Cardiac septum (tissue), 1 donor: ENCODE data around the gene PPP6R3. TPM values are rescaled to one million over a fixed set of nuclear protein-coding genes. Genes with fewer than 3 reads are reported as not detected.
A peak's percentile ranks its signal among the peaks of the same experiment; 100 is the strongest.

Experiments
- DNase-seq: peaks from one replicate; pipeline ENCODE4 v3.0.0-alpha.2; 2020; ENCODE audit warnings: low spot score
- intact Hi-C: fragments of 100-400 bp; cut with DNase I; formaldehyde crosslinking; loops from one replicate; pipeline ENCODE4 v1.14.0; 2022
- total RNA-seq: library from RNA; stranded (reverse); fragmentation: NEBNext Ultra II Directional; extraction: Animal tissue kit (Norgen Biotek cat#: 25700); gene quantifications from one replicate; pipeline ENCODE4 v1.2.1, GENCODE V29; 2021
- donor health status: DM: no; HTN: no; CAD: no.

The PPP6R3 gene
- total RNA-seq, 1 donor from 2014 or later = 92.4 TPM

DNA sequence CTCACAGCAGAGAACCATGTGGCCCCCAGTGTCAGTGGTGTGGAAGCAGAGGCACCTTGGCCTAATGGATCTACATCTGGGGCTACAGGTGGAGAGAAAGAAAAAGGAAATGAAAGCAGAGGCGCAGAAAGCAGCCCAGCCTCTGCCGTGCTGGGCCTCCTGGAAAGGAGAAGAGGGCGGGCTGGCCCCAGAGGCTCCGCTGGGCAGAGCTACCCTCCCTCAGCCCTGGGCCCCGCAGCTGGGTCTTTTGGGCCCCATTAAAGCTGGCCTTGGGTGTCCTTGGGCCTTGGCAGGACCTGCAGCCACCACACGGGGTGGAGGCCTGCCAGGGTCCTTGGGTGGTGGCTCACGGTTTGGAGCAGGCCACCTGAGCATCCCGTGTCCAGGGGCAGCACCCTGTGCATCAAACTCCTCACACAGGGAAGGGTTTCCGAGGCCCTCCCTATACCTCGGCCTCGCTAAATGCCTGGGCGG is 192.2 kb downstream of the PPP6R3 start:
- intact Hi-C loops = no loop called here
- peak; percentile 60 for DNase-seq

DNA sequence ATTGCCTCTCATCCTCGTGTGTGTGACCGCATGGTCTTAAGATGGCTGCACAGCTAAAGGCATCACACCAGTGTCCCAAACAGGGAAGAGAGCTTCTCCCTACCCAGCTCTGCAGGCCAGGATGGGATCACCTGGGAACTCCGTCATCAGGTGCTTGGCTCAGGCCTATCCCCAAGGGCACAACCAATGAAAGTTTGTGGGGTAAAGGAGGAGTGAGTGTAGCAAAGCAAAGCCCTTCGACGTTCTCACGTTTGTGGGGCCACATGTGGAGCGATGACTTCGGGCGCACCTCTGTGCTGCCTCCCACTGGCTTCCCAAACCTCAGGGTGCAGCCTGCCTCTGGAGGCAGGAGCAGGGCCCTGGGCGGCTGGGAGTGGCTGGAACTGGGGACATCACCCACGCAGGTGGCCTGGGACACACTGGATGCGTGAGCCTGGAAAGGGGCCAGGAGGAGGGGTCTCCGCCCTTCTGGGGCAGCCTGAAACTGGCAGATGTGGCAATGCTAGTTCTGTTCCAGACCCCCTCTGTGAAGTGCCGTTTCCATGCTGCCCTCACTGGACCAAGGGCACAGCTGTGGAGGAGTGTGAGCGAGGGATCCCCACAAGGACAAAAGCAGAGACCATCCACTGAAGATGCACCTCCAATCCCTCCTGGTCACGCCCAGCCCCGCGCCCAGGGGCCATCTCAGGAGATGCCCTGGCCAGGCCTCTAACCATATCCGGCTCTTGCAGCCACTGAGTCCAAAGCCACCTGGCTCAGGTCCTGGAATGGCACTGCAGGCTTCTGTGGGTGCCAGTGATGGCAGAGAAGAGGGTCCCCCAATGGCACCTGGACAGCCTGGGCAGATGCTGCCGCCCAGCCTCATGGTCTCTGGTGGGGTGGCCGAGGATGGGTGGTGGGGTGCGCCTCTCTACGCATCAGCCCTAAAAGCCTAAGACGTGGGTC is 193.2 kb downstream of the PPP6R3 start:
- intact Hi-C loops = no loop called here
- DNase-seq = peak; percentile 53

DNA sequence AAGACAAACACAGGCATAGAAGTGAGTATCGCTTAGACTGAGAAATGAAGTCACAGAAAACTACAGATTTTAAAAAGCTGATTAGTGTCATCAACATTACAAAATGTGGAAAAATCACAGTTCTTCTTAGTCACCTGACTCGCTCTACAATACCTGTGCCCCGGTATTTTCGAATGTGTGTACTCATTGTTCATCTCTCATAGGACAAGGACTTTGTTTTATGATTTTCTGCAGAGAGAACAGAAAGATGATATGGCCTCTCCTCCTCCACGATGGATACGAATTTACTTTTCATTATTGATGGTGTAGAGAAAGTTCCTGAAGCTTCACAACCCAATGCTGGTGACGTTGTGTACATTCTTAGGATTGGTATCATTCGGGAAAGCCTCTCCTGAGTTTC is 194.4 kb downstream of the PPP6R3 start:
- intact Hi-C loops = no loop called here
- DNase-seq = no peak

DNA sequence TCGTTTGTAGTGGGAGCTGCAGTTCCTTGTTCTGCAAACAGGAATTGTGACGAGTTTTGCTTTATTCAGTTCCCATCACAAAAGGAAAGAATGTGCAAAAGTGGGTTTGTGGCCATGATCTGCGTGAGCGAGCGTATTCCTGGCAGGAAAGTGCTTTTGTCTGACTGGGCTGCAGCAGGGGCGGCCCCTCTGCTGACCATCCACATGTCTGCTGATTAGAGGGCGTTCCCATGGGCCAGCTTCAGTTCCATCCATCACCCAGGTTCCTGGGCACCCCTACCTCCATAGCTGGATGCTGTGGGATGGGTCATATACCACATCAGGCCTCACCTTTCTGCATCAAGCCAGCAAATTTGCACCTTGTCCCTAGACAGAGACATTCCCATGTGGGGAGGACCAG is 194.9 kb downstream of the PPP6R3 start:
- peak; percentile 51 for DNase-seq
- intact Hi-C loops = no loop called here

DNA sequence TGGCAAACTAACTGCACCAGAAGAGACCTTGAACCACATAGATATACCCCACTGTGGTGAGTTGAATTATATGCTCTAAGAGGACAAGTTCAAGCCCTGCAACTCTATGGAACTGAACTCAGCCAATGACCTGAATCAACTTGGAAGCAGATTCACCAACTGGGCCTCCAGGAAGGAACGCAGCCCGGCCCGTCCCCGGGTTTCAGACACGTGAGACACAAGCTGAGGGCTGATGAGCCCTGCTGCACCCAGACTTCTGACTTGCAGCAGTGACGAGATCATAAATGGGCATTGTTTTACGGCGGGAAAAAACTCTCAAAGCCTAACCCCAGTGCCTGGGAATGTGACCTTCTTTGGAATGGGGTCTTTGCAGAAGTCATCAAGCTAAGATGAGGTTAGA is 195.3 kb downstream of the PPP6R3 start:
- intact Hi-C loops = no loop called here

DNA sequence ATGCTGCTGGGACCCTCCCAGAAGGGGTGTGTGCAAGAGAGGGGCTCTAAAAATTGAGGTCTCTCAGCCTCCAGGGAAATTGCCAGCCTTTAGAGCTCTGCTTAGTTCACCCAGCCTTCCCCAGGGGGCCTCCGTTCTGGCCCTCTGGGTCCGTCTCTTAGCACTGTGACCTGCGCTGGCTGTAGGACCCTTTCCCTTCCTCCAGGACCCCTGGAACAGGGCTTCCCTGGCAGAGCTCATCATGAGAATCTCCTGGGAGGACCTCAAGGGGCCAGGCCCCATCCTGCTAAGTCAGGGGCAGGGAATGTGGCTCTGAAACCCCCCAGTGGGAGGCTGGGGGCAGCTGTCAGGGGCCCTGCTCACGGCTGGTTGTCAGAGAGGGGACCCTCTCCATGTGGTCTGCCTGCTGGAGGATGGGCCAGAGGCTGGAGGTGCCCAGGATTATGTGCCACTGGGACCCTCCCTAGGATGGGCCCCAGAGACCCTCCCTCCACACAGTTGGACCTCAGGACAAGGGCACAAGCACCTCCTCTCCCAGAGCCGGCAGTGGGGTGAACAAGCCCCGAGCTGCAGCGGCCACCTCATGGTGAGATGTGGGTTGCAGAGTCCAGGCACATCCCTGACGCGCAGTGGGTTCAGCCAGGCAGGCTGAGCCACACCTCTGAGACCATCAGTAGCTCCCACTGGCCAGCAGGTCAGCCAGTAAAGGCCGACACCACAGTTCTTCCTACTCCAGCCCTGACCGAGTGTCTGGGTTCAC is 196.6 kb downstream of the PPP6R3 start:
- peak; percentile 66 for DNase-seq
- intact Hi-C loops = no loop called here

More for the DNA sequence above, 195.3 kb downstream of the PPP6R3 start:
- DNase-seq = no peak

DNA sequence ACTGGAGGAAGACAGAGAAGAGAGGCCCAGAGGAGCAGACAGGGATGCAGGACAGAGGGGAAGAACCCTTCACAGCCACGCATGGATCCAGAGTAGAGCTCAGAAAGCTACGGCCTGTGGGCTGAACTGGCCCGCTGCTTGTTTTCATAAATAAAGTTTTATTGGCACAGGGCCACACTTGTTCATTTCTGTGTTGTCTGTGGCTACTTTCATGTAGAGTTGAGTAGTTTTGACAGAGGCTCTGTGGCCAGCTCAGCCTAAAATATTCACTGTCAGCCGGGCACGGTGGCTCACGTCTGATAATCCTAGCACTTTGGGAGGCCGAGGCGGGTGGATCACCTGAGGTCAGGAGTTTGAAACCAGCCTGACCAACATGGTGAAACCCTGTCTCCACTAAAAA is 197.5 kb downstream of the PPP6R3 start:
- DNase-seq = peak; percentile 24
- intact Hi-C loops = no loop called here

DNA sequence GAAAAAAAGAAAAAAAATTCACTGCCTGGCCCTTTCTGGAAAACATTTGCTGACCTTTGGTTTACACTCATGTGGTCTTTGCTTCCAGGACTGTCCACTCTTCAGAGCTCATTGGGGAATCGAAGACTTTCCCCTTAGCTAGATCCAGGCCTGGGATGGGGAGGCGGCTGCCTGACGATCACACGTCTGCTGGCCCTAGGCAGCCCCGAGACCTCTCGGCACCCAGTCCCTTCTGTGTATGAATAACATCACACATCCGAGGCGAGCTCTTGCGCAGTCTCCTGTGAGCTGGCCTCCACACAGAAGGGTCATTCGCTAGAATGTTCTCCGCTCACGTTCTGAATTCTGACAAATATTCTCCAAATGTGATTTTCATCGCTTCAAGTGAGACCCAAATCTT is 198.1 kb downstream of the PPP6R3 start:
- intact Hi-C loops = no loop called here

DNA sequence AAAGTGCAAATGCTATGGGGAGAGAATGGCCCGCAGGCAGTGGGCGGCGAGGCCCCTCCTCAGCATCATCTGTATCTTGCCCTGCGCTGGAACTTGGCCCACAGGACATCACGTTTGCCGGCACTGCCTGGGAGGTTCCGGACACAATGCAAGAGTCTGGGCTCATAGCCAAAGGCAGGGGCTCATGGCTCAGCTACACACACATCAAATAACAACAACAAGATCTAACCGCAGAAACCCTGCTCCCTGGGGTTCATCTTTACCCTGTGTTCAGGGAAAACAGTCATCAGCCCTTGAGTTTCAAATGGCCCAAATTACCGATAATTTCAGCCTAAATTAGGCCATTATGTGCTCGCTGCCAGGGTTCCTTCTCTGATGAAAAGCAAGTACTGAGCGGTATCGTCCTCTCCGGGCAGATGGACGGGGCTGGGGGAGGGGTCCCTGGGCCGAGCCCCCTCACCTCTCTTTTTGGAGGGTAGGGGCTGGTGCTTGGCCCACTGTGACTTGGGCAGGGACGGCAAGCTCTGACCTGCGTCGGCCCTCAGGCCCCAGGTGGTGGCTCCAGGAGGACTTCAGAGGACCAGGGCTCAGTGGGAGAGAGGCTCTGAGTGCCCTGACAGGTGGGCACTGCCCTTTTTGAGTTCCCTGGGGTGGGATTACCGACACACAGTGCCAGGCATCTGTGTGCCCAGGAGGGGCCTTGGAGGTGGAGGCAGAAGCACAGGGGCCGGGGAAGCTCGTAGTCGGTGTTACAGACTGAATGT is 198.8 kb downstream of the PPP6R3 start:
- DNase-seq = peak; percentile 81
- intact Hi-C loops = no loop called here

More for the DNA sequence above, 198.1 kb downstream of the PPP6R3 start:
- peak; percentile 14 for DNase-seq

DNA sequence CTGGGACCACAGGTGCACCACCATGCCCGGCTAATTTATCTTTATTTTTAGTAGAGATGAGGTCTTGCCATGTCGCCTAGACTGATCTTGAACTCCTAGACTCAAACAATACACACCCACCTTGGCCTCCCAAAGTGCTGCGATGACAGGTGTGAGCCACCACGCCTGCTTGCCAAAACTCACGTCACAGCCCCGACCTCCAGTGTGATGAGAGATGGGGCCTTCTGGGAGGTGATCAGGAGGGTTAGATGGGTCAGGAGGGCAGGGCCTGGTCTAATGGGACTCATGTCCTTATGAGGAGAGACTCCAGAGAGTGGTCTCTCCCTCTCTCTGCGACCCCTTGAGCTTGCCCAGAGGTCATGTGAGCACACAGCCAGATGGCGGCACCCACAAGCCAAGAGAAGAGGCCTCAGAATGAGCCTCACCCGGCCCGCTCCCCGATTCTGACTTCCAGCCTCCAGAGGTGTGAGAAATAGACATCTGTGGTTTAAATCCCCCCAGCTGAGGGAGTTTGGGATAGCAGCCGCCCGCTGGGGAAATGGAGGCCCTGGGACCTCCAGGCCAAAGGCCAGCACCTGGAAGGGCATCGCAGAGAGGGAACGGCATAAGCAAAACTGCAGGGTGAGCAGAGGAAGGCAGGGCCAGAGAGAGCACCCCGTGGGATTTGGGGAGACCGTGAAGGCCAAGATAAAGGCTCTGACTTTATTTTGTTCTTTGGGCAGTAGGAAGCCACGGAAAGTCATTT is 199.7 kb downstream of the PPP6R3 start:
- DNase-seq = peak; percentile 57

DNA sequence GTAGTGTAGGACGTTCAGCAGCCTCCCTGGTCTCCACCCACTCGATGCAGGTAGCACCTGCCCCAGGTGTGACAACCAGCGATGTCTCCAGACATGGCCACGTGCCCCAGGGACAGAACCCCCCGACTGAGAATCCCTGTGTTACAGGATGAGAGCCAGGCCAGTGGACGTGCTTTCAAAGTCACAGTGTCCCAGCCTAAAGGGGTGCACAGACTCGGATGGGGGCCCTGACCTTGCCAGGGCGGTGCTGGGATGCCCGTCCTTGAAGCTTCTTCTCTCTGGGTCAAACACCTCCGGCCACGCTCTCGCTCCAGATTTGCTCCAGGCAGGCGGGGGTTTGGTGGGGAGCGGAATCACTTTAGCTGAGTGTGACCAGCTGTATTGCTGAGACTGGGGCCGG is 200.5 kb downstream of the PPP6R3 start:
- DNase-seq = peak; percentile 74
- intact Hi-C loops = no loop called here

More for the DNA sequence above, 199.7 kb downstream of the PPP6R3 start:
- intact Hi-C loops = no loop called here

DNA sequence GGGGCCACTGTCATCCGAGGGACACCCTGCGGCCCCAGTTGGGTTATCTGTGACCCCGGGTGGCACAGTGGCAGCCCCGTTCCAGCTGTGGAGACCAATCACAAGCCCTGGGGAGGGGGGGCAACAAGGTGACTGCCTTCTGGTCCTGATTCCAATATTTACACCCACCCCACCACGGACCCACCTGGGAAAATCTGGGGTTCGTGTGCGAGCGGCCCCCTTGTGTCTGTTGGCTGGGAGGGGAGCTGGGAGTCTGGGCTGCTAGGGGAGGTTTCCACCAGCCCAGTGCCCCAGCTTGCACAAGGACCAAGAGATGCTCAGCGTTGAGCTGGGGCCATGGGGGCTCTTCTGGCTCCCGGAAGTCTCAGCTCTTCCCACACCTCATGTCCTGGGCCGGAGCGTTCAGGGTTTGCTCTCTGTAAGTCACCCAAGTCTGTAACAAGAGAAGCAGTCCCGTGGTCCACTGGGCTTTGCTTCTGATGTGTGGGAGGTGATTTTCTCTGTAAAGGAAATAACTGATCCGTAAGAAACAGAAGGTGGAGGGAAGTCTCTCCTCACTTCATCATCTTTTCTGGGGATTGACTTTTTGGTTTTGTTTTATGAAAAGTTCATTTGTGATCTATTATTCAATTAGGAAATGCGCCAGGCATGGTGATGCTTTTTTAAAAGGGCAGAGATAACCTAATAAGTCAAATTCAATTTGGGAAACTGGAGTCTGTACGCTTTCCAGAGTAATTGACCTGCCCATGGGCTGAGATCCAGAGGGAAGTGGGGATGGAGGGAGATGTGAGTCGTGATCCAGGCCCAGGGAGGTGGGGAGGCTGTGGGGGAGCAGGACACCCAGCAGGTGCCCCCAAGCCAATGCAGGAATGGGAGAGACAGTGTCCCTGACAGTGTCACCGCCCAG is 201.4 kb downstream of the PPP6R3 start:
- intact Hi-C loops = no loop called here
- peak; percentile 43 for DNase-seq

DNA sequence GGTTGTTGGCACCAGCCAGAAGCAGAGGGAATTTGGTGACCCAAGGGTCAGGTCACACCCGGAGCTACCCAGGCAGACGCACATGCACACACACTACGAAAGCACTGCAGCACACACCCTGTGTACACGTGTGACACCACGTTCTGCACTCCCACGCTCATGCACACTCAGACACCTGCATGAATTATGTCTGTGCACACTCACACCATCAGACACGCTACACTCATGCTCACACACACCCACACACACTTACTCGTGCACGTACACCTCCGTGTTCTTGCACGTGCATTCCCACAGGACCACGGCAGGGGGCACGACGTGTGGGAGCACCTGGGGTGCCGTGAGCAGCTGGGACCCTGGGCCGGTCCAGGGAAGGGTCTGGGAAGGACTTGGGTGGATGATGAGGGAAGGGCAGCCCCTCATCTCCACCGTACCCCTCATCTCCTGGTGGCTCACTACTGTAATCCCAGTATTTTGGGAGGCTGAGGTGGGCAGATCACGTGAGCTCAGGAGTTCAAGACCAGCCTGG is 203.0 kb downstream of the PPP6R3 start:
- peak; percentile 24 for DNase-seq
- intact Hi-C loops = no loop called here

DNA sequence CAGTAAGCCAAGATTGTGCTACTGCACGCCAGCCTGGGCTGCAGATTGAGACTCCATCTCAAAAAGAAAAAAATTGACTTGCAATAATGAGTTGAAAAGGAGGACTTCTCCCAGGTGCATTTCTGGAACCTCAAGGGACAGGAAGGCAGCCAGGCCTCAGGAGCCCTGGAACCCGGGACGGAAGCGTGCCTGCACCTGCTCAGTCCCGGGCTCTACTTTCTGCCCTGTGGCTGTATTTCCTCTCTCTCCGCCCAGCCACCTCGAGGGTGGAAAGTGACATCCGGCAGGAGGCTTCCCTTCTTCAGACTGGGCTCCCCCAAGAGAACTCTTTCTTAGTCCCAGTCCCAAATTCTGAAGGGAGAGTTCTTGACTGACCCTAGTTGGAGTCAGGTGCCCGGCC is 203.6 kb downstream of the PPP6R3 start:
- peak; percentile 49 for DNase-seq
- intact Hi-C loops = no loop called here

DNA sequence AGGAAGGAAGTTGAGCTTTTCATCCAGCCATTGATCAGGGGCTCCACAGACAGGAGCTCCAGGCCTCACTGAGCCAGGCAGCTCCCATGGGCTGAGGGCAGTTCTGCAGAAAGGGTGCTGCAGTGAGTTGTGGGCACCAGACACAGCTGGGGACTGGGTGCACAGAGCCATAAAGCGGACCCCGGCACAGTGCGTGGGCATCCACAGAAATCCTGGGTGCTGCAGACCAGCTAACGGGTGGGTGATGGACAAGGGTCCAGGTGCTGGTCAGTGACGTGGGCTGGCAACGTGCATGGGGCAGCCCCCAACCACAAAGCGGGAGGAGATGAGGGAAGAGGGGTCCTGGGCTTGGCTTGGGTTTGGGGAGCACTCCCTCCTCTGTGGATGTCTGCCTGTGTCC is 204.4 kb downstream of the PPP6R3 start:
- DNase-seq = peak; percentile 47
- intact Hi-C loops = no loop called here
